GM12878 (cell line): Measurements from ENCODE around the gene BTBD9. TPM values are rescaled to one million over a fixed set of nuclear protein-coding genes. Genes with fewer than 3 reads are reported as not detected.

Source experiments
- ATAC-seq: fragments of 200-7000 bp; cut with Tn5 transposase; 3 replicates; pipeline ENCODE4 v1.9.1; 2020; ENCODE audit warnings: mild to moderate bottlenecking, moderate library complexity
- BruUV-seq: library from RNA; stranded (reverse); fragments of 400-500 nt; replicated peaks from 2 replicates; lab custom pipeline; 2021; lab: Mats Ljungman, UMichigan
- CTCF ChIA-PET: fragments of 300-600 bp; sonication (Branson Sonifier 250); formaldehyde crosslinking; extraction: SDS; loops from one replicate; lab custom pipeline; 2021; ENCODE audit warnings: inconsistent platforms; lab: Yijun Ruan, JAX
- POLR2A ChIA-PET: fragments of 350-600 bp; formaldehyde crosslinking; extraction: SDS; loops from one replicate; lab custom pipeline; 2021; ENCODE audit warnings: inconsistent platforms; lab: Charles Lee
- RAD21 ChIA-PET: fragments of 300-600 bp; sonication (Branson Sonifier 250); formaldehyde crosslinking; loops from one replicate; lab custom pipeline; 2023; ENCODE audit warnings: antibody characterized with exemption; ENCODE audit not compliant: unreplicated experiment; lab: Charles Lee
- SMC1A ChIA-PET: fragments of 300-600 bp; sonication (Branson Sonifier 250); formaldehyde crosslinking; loops from one replicate; lab custom pipeline; 2023; ENCODE audit not compliant: unreplicated experiment, uncharacterized antibody; lab: Charles Lee
- DNase-seq: peaks from one replicate; pipeline ENCODE4 v3.0.0-alpha.2; 2011; ENCODE audit warnings: low read depth, low spot score
- FAIRE-seq: peaks from 3 replicates; lab custom pipeline; 2011; peaks lifted over from hg19 to GRCh38; lab: Jason Lieb, UNC
- H2AFZ ChIP-seq: 2 replicates; pipeline ENCODE4 v1.6.0; 2011; ENCODE audit warnings: low read depth, low read length, control low read depth; ENCODE audit not compliant: control insufficient read depth
- H3K27ac ChIP-seq: 2 replicates; pipeline ENCODE4 v1.5.1; 2011; ENCODE audit warnings: control low read depth; ENCODE audit not compliant: control insufficient read depth, insufficient read depth
- H3K27me3 ChIP-seq, 2 experiments: replicated peaks in 1 of 2; 2 replicates each; pipeline versions ENCODE4 v1.6.0 to v1.6.1; 2011; ENCODE audit warnings: low read length in 1 of 2; ENCODE audit not compliant: control insufficient read depth in 2 of 2, insufficient read depth in 2 of 2
- H3K36me3 ChIP-seq, 2 experiments: 2 replicates each; pipeline ENCODE4 v1.5.1; 2011; ENCODE audit warnings: low read length in 1 of 2; ENCODE audit not compliant: control insufficient read depth in 2 of 2, insufficient read depth in 2 of 2
- H3K4me1 ChIP-seq: 2 replicates; pipeline ENCODE4 v1.6.1; 2011; ENCODE audit warnings: mild to moderate bottlenecking, low read length, moderate library complexity, mixed read lengths; ENCODE audit not compliant: control insufficient read depth, insufficient read depth
- H3K4me2 ChIP-seq: 2 replicates; pipeline ENCODE4 v1.6.0; 2011; ENCODE audit warnings: control low read depth; ENCODE audit not compliant: control insufficient read depth, insufficient read depth
- H3K4me3 ChIP-seq: fragments of 200-600 bp; sonication (generic); 2 replicates; pipeline ENCODE4 v1.5.1; 2016
- H3K79me2 ChIP-seq: 2 replicates; pipeline ENCODE4 v1.6.0; 2011; ENCODE audit warnings: low read length; ENCODE audit not compliant: control insufficient read depth, insufficient read depth
- H3K9ac ChIP-seq: 2 replicates; pipeline ENCODE4 v1.8.0; 2011; ENCODE audit warnings: low read length, control low read depth, mixed read lengths; ENCODE audit not compliant: control insufficient read depth, insufficient read depth
- H3K9me3 ChIP-seq: replicated peaks from 3 replicates; pipeline ENCODE4 v1.5.1; 2011; ENCODE audit warnings: mild to moderate bottlenecking, low read length; ENCODE audit not compliant: control insufficient read depth, insufficient read depth
- H4K20me1 ChIP-seq: 2 replicates; pipeline ENCODE4 v1.6.0; 2011; ENCODE audit not compliant: control insufficient read depth, insufficient read depth
- BHLHE40 ChIP-seq, 2 experiments: fragments of 450-650 bp in 1 of 2; IDR thresholded peaks; 2 replicates each; pipeline ENCODE4 v1.6.1; 2011 to 2017; ENCODE audit warnings: low read depth in 2 of 2, borderline replicate concordance in 1 of 2, improper control_type of control experiment in 1 of 2, low read length in 1 of 2, mild to moderate bottlenecking in 1 of 2
- E4F1 ChIP-seq: fragments of 450-650 bp; IDR thresholded peaks from 2 replicates; pipeline ENCODE4 v1.6.1; 2018; ENCODE audit warnings: borderline replicate concordance, mild to moderate bottlenecking; ENCODE audit not compliant: partially characterized antibody
- ETV6 ChIP-seq, 2 experiments: fragments of 450-650 bp in 1 of 2; IDR thresholded peaks in 1 of 2; conservative IDR thresholded peaks in 1 of 2; 2 replicates each; pipeline ENCODE4 v1.6.1; 2014; ENCODE audit warnings: antibody characterized with exemption in 1 of 2, borderline replicate concordance in 1 of 2, low read depth in 1 of 2, mild to moderate bottlenecking in 1 of 2, moderate library complexity in 1 of 2
- HSF1 ChIP-seq: fragments of 150-350 bp; IDR thresholded peaks from 2 replicates; pipeline ENCODE4 v1.6.1; 2014; ENCODE audit warnings: mild to moderate bottlenecking, low read depth, low read length
- LARP7 ChIP-seq: fragments of 450-650 bp; IDR thresholded peaks from 2 replicates; pipeline ENCODE4 v1.6.1; 2017; ENCODE audit warnings: mild to moderate bottlenecking
- MXI1 ChIP-seq: fragments of 150-350 bp; IDR thresholded peaks from 2 replicates; pipeline ENCODE4 v1.6.1; 2011; ENCODE audit warnings: low read depth, mild to moderate bottlenecking, inconsistent platforms, low read length, improper control_type of control experiment
- NBN ChIP-seq: fragments of 450-650 bp; IDR thresholded peaks from 2 replicates; pipeline ENCODE4 v1.6.1; 2016
- POLR2AphosphoS2 ChIP-seq: IDR thresholded peaks from 2 replicates; pipeline ENCODE4 v1.6.1; 2011; ENCODE audit warnings: low read depth, mild to moderate bottlenecking, low read length, improper control_type of control experiment, moderate library complexity
- POLR2AphosphoS5 ChIP-seq: IDR thresholded peaks from 2 replicates; pipeline ENCODE4 v1.6.1; 2011; ENCODE audit warnings: mild to moderate bottlenecking, low read length, inconsistent platforms
- RAD21 ChIP-seq: IDR thresholded peaks from 2 replicates; pipeline ENCODE4 v1.6.1; 2011; ENCODE audit warnings: mild to moderate bottlenecking, low read depth, low read length, moderate library complexity; ENCODE audit not compliant: insufficient read depth
- RAD51 ChIP-seq: fragments of 450-650 bp; IDR thresholded peaks from 2 replicates; pipeline ENCODE4 v1.6.1; 2016; ENCODE audit warnings: moderate library complexity, mild to moderate bottlenecking, inconsistent platforms
- SMAD1 ChIP-seq: fragments of 450-650 bp; IDR thresholded peaks from 2 replicates; pipeline ENCODE4 v1.6.1; 2018; ENCODE audit warnings: mild to moderate bottlenecking, low read depth; ENCODE audit not compliant: partially characterized antibody
- WGBS: methylation state at CpG from one replicate; pipeline ENCODE4 v1.1.6; 2016; ENCODE audit warnings: low lambda C conversion rate; ENCODE audit not compliant: insufficient replicate concordance, insufficient coverage; ENCODE audit errors: missing lambda C conversion rate; 5-methylcytosine and 5-hydroxymethylcytosine counted together
- in situ Hi-C: fragments of 300-500 bp; cut with MboI; formaldehyde crosslinking; loops from 9 replicates; pipeline ENCODE4 v1.14.3; 2018; ENCODE audit warnings: mixed read lengths
- intact Hi-C: fragments of 100-400 bp; cut with micrococcal nuclease; formaldehyde crosslinking; loops from one replicate; pipeline ENCODE4 v1.14.2; 2022; ENCODE audit not compliant: unreplicated experiment
- polyA plus RNA-seq, 11 experiments: library from polyadenylated mRNA; depleted of rRNA in 4 of 11; unstranded in 6 of 11; stranded (reverse) in 5 of 11; fragments of >200 nt; fragmentation: Nextera tagmentation in 4 of 11; fragmentation: Illumina TruSeq in 1 of 11; extraction: Ambion mirVana in 4 of 11; extraction: Trizol in 1 of 11; gene quantifications; 1 replicate in 1 of 11; 2 replicates in 10 of 11; pipeline versions ENCODE4 v1.2.1 to v1.2.3, GENCODE V29; 2011 to 2016; ENCODE audit warnings: inconsistent platforms in 2 of 11, missing spikeins in 2 of 11, low read depth in 1 of 11
- total RNA-seq, 4 experiments: library from RNA; depleted of rRNA in 3 of 4; stranded (reverse); fragments of >200 nt in 3 of 4; fragmentation: Illumina TruSeq in 1 of 4; extraction: Trizol in 1 of 4; gene quantifications; 2 replicates each; pipeline versions ENCODE4 v1.2.1 to v1.2.3, GENCODE V29; 2013 to 2021

The BTBD9 gene
- total and polyA plus RNA-seq, 10 of the 15 experiments (the other 5 are each of a cell fraction or from before 2014, with no cell fraction given) = 0.22 to 8.6 (median 4.6) TPM

- Histone ChIP-seq H2AFZ (no peak overlapping the region; the same call in 1 of the 2 replicates), H3K9ac (no peak overlapping the region), H3K27me3 (no peaks in the 10 kb centered on the region), H3K27ac (no peak overlapping the region), H3K4me2 (no peak overlapping the region), H4K20me1 (no peaks in the 10 kb centered on the region), H3K4me3 (no peak overlapping the region), H3K9me3 (peaks cover 4% of the 10 kb centered on the region; the same call in 2 of the 3 replicates), H3K4me1 (peaks cover 8% of the 10 kb centered on the region; the same call in 1 of the 2 replicates), H3K36me3 (no peaks in the 10 kb centered on the region), H3K79me2 (no peaks in the 10 kb centered on the region)
- RAD21 ChIA-PET = no interaction called here
- FAIRE-seq (no peak), ATAC-seq (no peak), DNase-seq (no peak)
- intact Hi-C loops = no loop called here
- SMC1A ChIA-PET = no interaction called here
- CTCF ChIA-PET = interaction anchor here (0.8 kb wide), 1 partner anchor 732 kb away, joined by 3 read pairs; no protein-coding TSS in a partner anchor
- in situ Hi-C loops = no loop called here
- no TSS peak for BruUV-seq
- TF ChIP-seq RAD21 = no peak
- no peak for TF ChIP-seq NBN
- TF ChIP-seq BHLHE40 (IDR thresholded peaks at IDR 0.05; ENCODE audit: borderline replicate concordance in 1 of 2, low read depth in 2 of 2, low read length in 1 of 2) = no peak
- POLR2A ChIA-PET = no interaction called here
- WGBS = 82% methylated on average over 10 of the region's 10 CpGs
These were observed 202.8 kb downstream of the BTBD9 start for GRCh38 chr6:38436726-38437465.

GRCh38 chr6:38435330-38435729, 204.4 kb downstream of the BTBD9 start:
- POLR2A ChIA-PET = no interaction called here
- Histone ChIP-seq H3K79me2 (no peaks in the 10 kb centered on the region), H3K4me3 (no peak overlapping the region), H4K20me1 (no peaks in the 10 kb centered on the region), H3K27me3 (no peaks in the 10 kb centered on the region), H2AFZ (no peak overlapping the region), H3K4me1 (peaks cover 8% of the 10 kb centered on the region; the same call in 1 of the 2 replicates), H3K4me2 (no peak overlapping the region), H3K36me3 (no peaks in the 10 kb centered on the region), H3K9ac (no peak overlapping the region), H3K9me3 (peaks cover 4% of the 10 kb centered on the region; the same call in 2 of the 3 replicates), H3K27ac (no peak overlapping the region)
- WGBS = 98% methylated on average over 5 of the region's 5 CpGs
- SMC1A ChIA-PET = no interaction called here
- FAIRE-seq (no peak), ATAC-seq (no peak), DNase-seq (no peak)
- CTCF ChIA-PET = no interaction called here
- no TSS peak for BruUV-seq
- RAD21 ChIA-PET = no interaction called here
- in situ Hi-C loops = no loop called here
- intact Hi-C loops = no loop called here
- TF ChIP-seq RAD51 (no peak), E4F1 (no peak), SMAD1 (no peak), ETV6 (conservative IDR thresholded peaks at IDR 0.05 in 1 of 2, IDR thresholded peaks at IDR 0.05 in 1 of 2; ENCODE audit: borderline replicate concordance in 1 of 2, low read depth in 1 of 2) (no peak), POLR2AphosphoS2 (no peak), MXI1 (no peak), POLR2AphosphoS5 (no peak), LARP7 (no peak), HSF1 (no peak)
